ENCODE measurements around the gene KRT6A. TPM values are rescaled to one million over a fixed set of nuclear protein-coding genes. Genes with fewer than 3 reads are reported as not detected.
"Not testable (repeated sequence)": the region's sequence is repeated elsewhere in the genome, so short reads cannot be mapped to it uniquely, and the experiment has no call there.

The KRT6A gene
- total RNA-seq, 1 donor from 2014 or later = not detected

DNA sequence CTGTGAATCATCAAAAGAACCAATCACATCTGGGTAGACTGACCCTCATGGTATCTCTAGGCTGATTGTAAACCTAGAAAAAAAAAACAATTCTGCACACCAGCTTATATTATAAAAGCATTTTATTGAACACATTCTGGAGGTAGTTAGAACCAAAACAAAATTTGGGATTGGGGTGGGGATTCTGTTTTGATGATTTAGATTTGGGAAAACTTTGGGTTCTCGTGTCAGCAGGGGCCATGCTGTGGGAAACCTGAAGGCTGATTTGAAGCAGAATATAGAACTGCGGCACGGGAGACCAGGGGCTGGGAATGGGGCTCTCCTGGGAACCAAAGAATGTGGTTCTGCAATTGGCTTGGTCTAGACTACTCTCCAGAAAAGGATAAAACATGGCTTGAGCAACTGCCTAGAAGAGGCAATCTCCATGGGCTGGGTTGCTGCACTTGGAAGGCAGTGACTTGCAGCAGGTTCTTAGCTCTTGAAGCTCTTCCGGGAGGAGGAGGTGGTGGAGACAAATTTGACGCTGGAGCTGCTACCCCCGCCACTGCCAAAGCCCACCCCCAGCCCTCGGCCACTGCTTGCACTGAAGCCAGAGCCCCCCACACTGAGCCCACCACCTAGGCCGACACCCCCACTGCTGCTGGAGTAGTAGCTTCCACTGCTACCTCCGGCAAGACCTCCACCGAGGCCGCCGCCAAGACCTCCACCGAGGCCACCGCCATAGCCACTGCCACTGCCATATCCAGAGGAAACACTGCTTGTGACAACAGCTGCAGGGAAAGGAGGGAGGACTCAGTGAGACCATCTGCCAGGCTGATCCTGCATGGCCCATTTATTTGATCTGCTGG is 21.6 kb upstream of the KRT6A start:
- no peak for ATAC-seq (ENCODE audit: poor library complexity)
- no peak for DNase-seq
- intact Hi-C loops (cut with DNase I) = loop anchor here (10.0 kb wide), 1 partner anchor 150 kb away; the partner anchor contains the start of gene KRT85

- intact Hi-C loops (cut with DNase I) = loop anchor here (10.0 kb wide), 1 partner anchor 149 kb away; the partner anchor contains the start of gene KRT85
- ATAC-seq (ENCODE audit: poor library complexity) (no peak), DNase-seq (no peak)
Observed at GRCh38 chr12:52513736-52514135, 20.7 kb upstream of the KRT6A start.

DNA sequence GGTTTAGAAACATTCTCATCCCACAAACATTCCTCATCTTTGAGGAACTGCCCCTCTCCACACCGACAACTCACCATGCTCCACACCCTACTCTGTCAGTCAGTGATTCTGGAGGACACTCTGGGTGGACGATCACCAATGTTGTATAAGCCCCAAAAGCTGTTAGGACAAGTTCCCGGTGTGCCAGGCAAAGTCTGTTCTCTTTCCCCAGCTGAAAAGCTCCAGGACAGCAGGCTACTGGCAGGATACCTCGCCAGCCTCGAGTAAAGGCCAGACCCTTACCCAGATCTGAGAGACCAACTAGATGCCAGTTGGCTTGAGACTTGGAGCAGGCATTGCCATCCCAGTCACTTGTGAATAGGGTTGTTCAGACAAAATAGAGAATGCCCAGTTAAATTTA is 15.2 kb upstream of the KRT6A start:
- DNase-seq = no peak
- no peak for ATAC-seq (ENCODE audit: poor library complexity)
- intact Hi-C loops (cut with DNase I) = loop anchor here (10.0 kb wide), 1 partner anchor 123 kb away; the partner anchor contains the start of gene KRT84

GRCh38 chr12:52506858-52507715 is 14.0 kb upstream of the KRT6A start:
- no peak for DNase-seq
- intact Hi-C loops (cut with DNase I) = loop anchor here (10.0 kb wide), 1 partner anchor 122 kb away; the partner anchor contains the start of gene KRT84
- peak; percentile 71 for ATAC-seq (ENCODE audit: poor library complexity)

DNA sequence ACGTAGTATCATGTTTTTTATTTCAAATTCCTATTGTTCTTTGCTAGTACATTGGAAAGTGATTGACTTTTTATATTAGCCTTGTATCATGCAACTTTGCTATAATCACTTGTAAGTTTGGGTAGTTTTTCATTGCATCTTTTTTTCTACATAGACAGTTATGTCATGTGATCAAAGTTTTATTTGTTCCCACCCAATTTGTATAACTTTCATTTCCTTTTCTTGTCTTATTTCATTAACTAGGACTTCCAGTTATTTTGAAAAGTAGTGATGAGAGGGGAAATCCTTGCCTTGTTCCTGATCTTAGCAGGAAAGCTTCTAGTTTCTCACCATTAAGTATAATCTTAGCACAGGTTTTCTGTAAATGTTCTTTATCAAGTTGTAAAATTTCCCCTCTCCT is 9.8 kb upstream of the KRT6A start:
- ATAC-seq (ENCODE audit: poor library complexity) (no peak), DNase-seq (no peak)
- intact Hi-C loops (cut with DNase I) = loop anchor here (10.0 kb wide), 1 partner anchor 118 kb away; the partner anchor contains the start of gene KRT84

GRCh38 chr12:52501490-52501889 is 8.4 kb upstream of the KRT6A start:
- ATAC-seq (ENCODE audit: poor library complexity) (no peak), DNase-seq (no peak)
- intact Hi-C loops (cut with DNase I) = loop anchor here (10.0 kb wide), 1 partner anchor 117 kb away; the partner anchor contains the start of gene KRT84

DNA sequence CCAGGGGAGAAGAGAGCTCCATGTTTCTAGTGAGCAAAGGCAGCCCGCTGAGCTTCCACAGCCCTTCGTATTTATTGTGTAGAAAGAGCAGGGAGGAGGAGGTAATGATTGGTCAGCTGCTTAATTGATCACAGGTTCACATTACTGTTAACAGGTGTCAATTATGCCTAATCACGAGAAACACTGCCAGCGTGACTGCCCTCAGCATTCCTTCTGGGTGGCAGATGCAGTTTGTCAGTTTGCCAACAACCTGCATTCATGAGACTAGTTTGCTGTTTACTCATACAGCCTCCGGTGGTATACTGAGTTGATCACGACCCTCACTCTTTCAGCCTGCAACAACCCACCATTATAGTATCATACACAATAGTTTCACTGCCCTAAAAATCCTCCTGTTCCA is 7.5 kb upstream of the KRT6A start:
- not testable (repeated sequence) for ATAC-seq (ENCODE audit: poor library complexity); DNase-seq
- intact Hi-C loops (cut with DNase I) = loop anchor here (10.0 kb wide), 1 partner anchor 116 kb away; the partner anchor contains the start of gene KRT84

GRCh38 chr12:52499806-52500560 is 6.9 kb upstream of the KRT6A start:
- DNase-seq (no peak), ATAC-seq (ENCODE audit: poor library complexity) (no peak)
- intact Hi-C loops (cut with DNase I) = loop anchor here (10.0 kb wide), 1 partner anchor 115 kb away; the partner anchor contains the start of gene KRT84

DNA sequence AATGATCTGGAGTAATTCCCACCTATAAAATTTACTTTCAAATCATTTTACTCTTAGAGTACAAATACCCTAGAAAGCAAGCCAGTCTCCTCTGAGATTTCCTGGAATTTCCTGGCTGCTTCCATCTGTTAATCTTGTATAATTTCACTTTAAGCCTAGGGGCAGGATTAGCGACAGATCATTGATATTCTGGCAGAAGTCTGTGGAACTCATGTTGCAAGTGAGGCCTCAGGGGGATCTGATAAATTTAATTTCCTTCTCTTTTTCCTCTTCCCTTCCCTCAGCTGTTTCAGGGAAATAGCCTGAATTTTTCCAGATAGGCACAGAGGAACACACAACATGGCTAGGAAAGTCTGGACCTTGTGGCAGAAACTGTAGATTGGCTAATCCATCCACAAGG is 5.9 kb upstream of the KRT6A start:
- ATAC-seq (ENCODE audit: poor library complexity) = no peak
- DNase-seq = no peak
- intact Hi-C loops (cut with DNase I) = no loop called here

DNA sequence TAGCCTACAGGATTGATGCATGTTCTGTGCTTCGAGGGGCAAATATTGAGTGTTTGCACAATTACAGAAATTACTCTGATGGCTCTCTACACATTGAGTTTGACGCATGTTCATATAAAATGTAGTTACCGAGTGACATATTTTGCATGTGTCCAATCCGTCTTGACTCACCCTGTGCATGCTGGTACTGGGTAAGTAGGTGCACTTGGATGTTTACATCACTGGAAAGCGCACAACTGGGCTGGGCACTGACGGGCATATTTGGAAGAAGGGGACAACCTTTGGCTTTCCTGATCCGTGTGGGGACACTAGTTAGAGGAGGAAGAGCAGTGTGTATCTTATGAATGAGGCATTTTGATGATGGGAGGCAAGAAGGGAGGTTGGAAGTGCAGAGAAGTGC is 4.9 kb upstream of the KRT6A start:
- no peak for ATAC-seq (ENCODE audit: poor library complexity)
- no peak for DNase-seq
- intact Hi-C loops (cut with DNase I) = no loop called here

- ATAC-seq (ENCODE audit: poor library complexity) (no peak), DNase-seq (no peak)
- intact Hi-C loops (cut with DNase I) = no loop called here
Observed at GRCh38 chr12:52496590-52497071, 3.6 kb upstream of the KRT6A start.

GRCh38 chr12:52496054-52496453 is 3.0 kb upstream of the KRT6A start:
- ATAC-seq (ENCODE audit: poor library complexity) (peak; percentile 24), DNase-seq (no peak)
- intact Hi-C loops (cut with DNase I) = no loop called here

DNA sequence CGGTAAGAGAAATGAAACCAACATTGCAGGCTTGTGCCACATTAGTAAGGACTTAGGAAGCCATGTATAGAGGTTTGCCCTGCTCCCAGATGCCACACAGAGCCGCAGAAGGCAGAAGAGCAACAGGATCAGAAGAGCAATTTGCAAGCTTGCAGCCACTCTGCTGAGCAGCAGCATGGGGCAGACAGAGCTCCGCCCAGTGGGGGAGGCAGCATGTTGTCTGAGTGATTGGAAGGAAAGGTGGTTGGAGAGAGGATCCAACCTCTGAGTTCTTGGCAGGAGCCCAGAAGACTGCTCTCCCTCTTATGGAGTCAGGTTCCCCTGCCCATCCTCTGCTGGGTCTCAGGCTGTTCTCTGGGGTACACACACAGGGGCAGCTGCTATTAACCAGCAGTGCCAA is 2.3 kb upstream of the KRT6A start:
- intact Hi-C loops (cut with DNase I) = no loop called here
- ATAC-seq (ENCODE audit: poor library complexity) (no peak), DNase-seq (no peak)

DNA sequence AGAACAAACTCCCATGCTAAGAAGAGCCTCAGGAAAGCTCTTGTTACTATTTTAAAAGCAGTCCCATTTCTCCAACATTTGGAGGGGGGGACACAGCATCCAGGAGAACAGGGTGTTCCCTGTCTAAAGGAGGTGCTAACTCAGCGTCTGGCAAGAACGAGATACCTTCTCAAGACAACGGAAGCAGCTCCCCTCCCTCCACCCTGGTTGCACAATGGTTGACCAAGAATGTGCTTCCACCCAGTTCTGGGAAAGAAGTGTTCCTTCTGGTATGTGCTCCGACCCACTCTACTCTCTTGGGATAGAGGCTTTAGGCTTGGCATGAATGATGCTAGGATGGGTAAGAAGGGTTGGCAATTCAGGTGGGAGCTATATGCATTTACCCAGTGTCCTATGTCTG is 1.5 kb upstream of the KRT6A start:
- DNase-seq = peak; percentile 60
- ATAC-seq (ENCODE audit: poor library complexity) = peak; percentile 73
- intact Hi-C loops (cut with DNase I) = no loop called here

DNA sequence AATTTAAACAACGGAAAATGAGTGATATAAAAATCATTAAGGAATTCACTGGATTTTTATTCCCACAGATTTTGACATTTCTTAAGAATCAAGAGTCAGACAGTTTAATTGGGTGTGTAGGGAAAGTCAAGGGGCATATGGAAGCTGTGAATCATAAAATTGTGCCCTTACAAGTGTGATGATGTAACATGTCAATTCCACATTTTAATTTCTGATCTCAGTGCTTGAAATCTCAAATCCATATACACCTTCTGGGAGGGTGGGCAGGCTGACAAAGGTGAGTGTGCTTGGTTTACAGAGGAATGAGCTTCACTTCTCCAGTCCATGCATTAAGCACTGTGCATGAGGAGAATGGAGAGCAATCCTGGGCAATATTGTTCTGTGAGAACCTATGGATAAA is 1.0 kb upstream of the KRT6A start:
- intact Hi-C loops (cut with DNase I) = no loop called here
- ATAC-seq (ENCODE audit: poor library complexity) = no peak
- DNase-seq = no peak

- ATAC-seq (ENCODE audit: poor library complexity); intact Hi-C loops (cut with DNase I); DNase-seq: not testable (repeated sequence)
Observed at GRCh38 chr12:52492405-52492804, 652 bp downstream of the KRT6A start.

- ATAC-seq (ENCODE audit: poor library complexity); DNase-seq; intact Hi-C loops (cut with DNase I): not testable (repeated sequence)
Observed at GRCh38 chr12:52491495-52491894, 1.6 kb downstream of the KRT6A start.

DNA sequence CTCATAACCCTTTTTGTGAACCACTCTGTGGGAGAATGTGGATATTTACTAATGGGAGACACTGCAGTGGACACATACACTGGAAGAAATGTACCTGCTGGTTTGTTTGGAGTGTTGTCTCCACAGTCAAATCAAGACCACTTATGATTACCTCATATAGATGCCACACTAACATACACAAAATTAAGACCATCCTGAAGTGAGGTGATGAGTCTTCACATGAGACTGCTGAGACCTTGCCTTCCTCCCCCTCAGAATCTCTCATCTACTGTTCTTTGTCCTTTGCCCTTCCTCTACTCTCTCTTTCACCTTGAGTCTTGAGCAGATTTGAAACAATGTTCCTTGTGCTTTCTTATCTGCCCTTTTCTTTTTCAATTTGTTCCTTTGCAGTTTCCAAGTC is 4.3 kb downstream of the KRT6A start:
- no peak for ATAC-seq (ENCODE audit: poor library complexity)
- intact Hi-C loops (cut with DNase I) = no loop called here
- DNase-seq = no peak
